Astrocyte (in vitro differentiated cells and primary cell): Measurements from ENCODE around the gene ZFHX3. TPM values are rescaled to one million over a fixed set of nuclear protein-coding genes. Genes with fewer than 3 reads are reported as not detected.

Experiments
- DNase-seq: peaks from one replicate; pipeline ENCODE4 v3.0.0-alpha.2; 2010; ENCODE audit warnings: low read depth
- FAIRE-seq: peaks from 2 replicates; lab custom pipeline; 2011; peaks lifted over from hg19 to GRCh38; lab: Jason Lieb, UNC
- H2AFZ ChIP-seq: 2 replicates; pipeline ENCODE4 v1.6.0; 2012; ENCODE audit warnings: low read depth, low read length, inconsistent platforms
- H3K27ac ChIP-seq: 2 replicates; pipeline ENCODE4 v1.5.1; 2011; ENCODE audit warnings: low read depth, low read length, inconsistent platforms
- H3K27me3 ChIP-seq: 2 replicates; pipeline ENCODE4 v1.6.0; 2011; ENCODE audit warnings: low read length, inconsistent platforms; ENCODE audit not compliant: insufficient read depth
- H3K36me3 ChIP-seq: 2 replicates; pipeline ENCODE4 v1.5.1; 2011; ENCODE audit warnings: low read length, inconsistent platforms; ENCODE audit not compliant: insufficient read depth
- H3K4me1 ChIP-seq: 2 replicates; pipeline ENCODE4 v1.5.1; 2011; ENCODE audit warnings: low read length, inconsistent platforms; ENCODE audit not compliant: insufficient read depth
- H3K4me2 ChIP-seq: 2 replicates; pipeline ENCODE4 v1.6.0; 2012; ENCODE audit warnings: low read length, inconsistent platforms
- H3K4me3 ChIP-seq: 2 replicates; pipeline ENCODE4 v1.5.1; 2011; ENCODE audit warnings: low read depth, mild to moderate bottlenecking, low read length, inconsistent platforms; ENCODE audit not compliant: insufficient read depth
- H3K79me2 ChIP-seq: 2 replicates; pipeline ENCODE4 v1.6.0; 2012; ENCODE audit warnings: mild to moderate bottlenecking, low read length, inconsistent platforms; ENCODE audit not compliant: insufficient read depth
- H3K9ac ChIP-seq: 2 replicates; pipeline ENCODE4 v1.6.0; 2012; ENCODE audit warnings: mild to moderate bottlenecking, low read length, inconsistent platforms
- H3K9me3 ChIP-seq: 2 replicates; pipeline ENCODE4 v1.5.1; 2012; ENCODE audit warnings: low read depth, mild to moderate bottlenecking, low read length, inconsistent platforms; ENCODE audit not compliant: insufficient read depth
- H4K20me1 ChIP-seq: 2 replicates; pipeline ENCODE4 v1.6.0; 2012; ENCODE audit warnings: low read length, inconsistent platforms; ENCODE audit not compliant: insufficient read depth
- H3K27ac Mint-ChIP-seq: one replicate; pipeline ENCODE4 v1.8.0; 2021; ENCODE audit warnings: mild to moderate bottlenecking, mixed read lengths; ENCODE audit not compliant: unreplicated experiment
- H3K27me3 Mint-ChIP-seq: one replicate; pipeline ENCODE4 v1.8.0; 2021; ENCODE audit warnings: low read depth, mixed read lengths; ENCODE audit not compliant: unreplicated experiment
- H3K36me3 Mint-ChIP-seq: one replicate; pipeline ENCODE4 v1.8.0; 2021; ENCODE audit warnings: low read depth, mixed read lengths; ENCODE audit not compliant: unreplicated experiment
- H3K4me1 Mint-ChIP-seq: one replicate; pipeline ENCODE4 v1.8.0; 2021; ENCODE audit warnings: low read depth, mixed read lengths; ENCODE audit not compliant: unreplicated experiment
- H3K4me3 Mint-ChIP-seq: one replicate; pipeline ENCODE4 v1.8.0; 2021; ENCODE audit warnings: mild to moderate bottlenecking, moderate library complexity, mixed read lengths; ENCODE audit not compliant: unreplicated experiment
- H3K9me3 Mint-ChIP-seq: one replicate; pipeline ENCODE4 v1.8.0; 2021; ENCODE audit warnings: mild to moderate bottlenecking, mixed read lengths; ENCODE audit not compliant: unreplicated experiment
- EZH2 ChIP-seq: IDR thresholded peaks from 2 replicates; pipeline ENCODE4 v1.6.1; 2012; ENCODE audit warnings: mild to moderate bottlenecking, low read length, inconsistent platforms; ENCODE audit not compliant: insufficient read depth
- total RNA-seq: library from RNA; stranded (reverse); gene quantifications from 2 replicates; pipeline ENCODE4 v1.2.1, GENCODE V29; 2021
- TF ChIP-seq, protein P1 (sequence below): IDR thresholded peaks from 2 replicates; pipeline ENCODE4 v1.5.1; 2011; ENCODE audit warnings: low read depth, mild to moderate bottlenecking, inconsistent platforms, low read length, moderate library complexity; ENCODE audit not compliant: insufficient read depth

ZFHX3 gene
- total RNA-seq, 1 donor from 2014 or later: 19.7 TPM

DNA sequence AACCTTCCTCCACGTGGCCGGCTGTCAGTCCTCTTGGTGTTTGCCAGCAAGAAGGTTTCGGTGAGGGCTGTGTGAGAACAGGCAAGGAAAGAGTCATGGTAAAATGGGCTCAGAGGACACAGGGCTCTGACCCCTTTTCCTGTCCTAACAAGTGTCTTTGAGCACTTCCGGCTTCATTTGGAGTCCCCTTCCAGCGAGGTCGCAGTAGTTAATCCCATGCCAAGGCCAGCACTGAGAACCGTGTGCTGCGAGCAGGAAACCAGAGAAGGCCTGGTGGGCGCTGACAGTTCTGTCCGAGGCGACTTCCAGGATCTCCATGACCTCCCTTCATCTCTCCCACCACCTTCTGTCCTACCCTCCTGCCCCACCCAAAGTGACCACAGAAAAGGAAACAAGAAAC, 168.1 kb downstream of the ZFHX3 start:
- Histone ChIP-seq H3K36me3 (peaks cover under 1% of the 10 kb centered on the region), H3K79me2 (peaks cover 21% of the 10 kb centered on the region), H3K9me3 (no peaks in the 10 kb centered on the region), H2AFZ (no peak overlapping the region), H3K4me2 (no peak overlapping the region), H3K27me3 (no peaks in the 10 kb centered on the region), H3K4me1 (peaks cover 48% of the 10 kb centered on the region), H4K20me1 (peaks cover 28% of the 10 kb centered on the region), H3K4me3 (no peak overlapping the region), H3K27ac (no peak overlapping the region), H3K9ac (no peak overlapping the region)
- DNase-seq (no peak), FAIRE-seq (no peak)
- no peak overlapping the region for H3K27ac Mint-ChIP-seq
- H3K36me3 Mint-ChIP-seq: peaks cover 8% of the 10 kb centered on the region
- no peak for TF ChIP-seq EZH2
- TF ChIP-seq, protein P1, sequence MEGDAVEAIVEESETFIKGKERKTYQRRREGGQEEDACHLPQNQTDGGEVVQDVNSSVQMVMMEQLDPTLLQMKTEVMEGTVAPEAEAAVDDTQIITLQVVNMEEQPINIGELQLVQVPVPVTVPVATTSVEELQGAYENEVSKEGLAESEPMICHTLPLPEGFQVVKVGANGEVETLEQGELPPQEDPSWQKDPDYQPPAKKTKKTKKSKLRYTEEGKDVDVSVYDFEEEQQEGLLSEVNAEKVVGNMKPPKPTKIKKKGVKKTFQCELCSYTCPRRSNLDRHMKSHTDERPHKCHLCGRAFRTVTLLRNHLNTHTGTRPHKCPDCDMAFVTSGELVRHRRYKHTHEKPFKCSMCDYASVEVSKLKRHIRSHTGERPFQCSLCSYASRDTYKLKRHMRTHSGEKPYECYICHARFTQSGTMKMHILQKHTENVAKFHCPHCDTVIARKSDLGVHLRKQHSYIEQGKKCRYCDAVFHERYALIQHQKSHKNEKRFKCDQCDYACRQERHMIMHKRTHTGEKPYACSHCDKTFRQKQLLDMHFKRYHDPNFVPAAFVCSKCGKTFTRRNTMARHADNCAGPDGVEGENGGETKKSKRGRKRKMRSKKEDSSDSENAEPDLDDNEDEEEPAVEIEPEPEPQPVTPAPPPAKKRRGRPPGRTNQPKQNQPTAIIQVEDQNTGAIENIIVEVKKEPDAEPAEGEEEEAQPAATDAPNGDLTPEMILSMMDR: no peak
- H3K27me3 Mint-ChIP-seq: no peaks in the 10 kb centered on the region
- peaks cover 32% of the 10 kb centered on the region for H3K4me1 Mint-ChIP-seq
- H3K9me3 Mint-ChIP-seq: no peaks in the 10 kb centered on the region
- H3K4me3 Mint-ChIP-seq: no peak overlapping the region

DNA sequence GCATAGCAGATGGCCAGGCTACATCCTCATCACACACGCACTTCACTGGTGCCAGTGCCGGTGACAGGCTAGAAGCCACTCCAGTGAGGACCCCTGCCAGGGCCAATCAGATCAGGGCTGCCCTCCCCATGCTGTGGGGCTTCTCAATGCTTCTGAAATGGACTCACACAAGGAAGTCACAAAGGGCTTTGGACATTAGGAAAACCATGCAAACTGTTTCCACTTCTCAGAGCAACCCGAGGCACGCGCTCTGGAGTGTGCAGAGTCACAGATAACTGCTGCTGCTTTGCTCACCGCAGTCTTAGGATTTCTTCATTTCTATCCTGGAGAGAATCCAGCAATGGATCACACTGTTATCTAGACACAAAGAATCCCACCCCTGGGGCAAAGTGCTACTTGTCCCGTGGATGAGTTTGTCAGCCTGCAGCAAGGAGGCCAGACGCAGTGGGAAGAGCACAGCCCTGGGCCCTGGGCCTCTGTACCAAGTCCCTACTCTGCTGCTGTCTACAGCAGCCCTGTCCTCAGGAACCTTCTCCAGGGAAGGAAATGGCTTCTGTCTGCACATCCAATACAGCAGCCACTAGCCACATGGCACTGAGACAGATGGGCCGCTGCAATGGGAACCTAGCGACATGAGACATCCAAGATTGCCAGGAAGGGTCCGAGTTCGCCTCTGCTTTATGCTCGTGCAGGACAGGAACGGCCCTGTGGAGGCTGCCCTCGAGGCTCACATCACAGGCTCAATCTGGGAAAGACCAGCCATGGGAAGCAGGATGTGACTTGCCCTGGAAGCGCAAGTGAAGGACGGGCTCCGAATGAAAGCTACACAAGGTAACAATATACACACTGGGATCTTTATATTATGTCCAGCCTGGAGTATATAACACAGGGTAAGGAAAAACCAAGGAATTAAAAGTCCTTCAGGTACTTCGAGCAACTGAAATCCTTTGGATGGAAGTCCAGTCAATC, 169.3 kb downstream of the ZFHX3 start:
- Histone ChIP-seq H3K79me2 (peaks cover 24% of the 10 kb centered on the region), H3K4me3 (no peak overlapping the region), H3K27ac (peak overlapping the region; percentile 88), H3K36me3 (no peaks in the 10 kb centered on the region), H3K4me1 (peaks cover 39% of the 10 kb centered on the region), H3K9me3 (no peaks in the 10 kb centered on the region), H4K20me1 (peaks cover 19% of the 10 kb centered on the region), H3K9ac (peak overlapping the region; percentile 34), H3K27me3 (no peaks in the 10 kb centered on the region), H3K4me2 (peak overlapping the region; percentile 70), H2AFZ (no peak overlapping the region)
- no peaks in the 10 kb centered on the region for H3K27me3 Mint-ChIP-seq
- no peaks in the 10 kb centered on the region for H3K9me3 Mint-ChIP-seq
- H3K36me3 Mint-ChIP-seq: peaks cover 8% of the 10 kb centered on the region
- peaks cover 23% of the 10 kb centered on the region for H3K4me1 Mint-ChIP-seq
- H3K27ac Mint-ChIP-seq: no peak overlapping the region
- H3K4me3 Mint-ChIP-seq: no peak overlapping the region
- DNase-seq: peak; percentile 80
- TF ChIP-seq, protein P1: no peak
- no peak for TF ChIP-seq EZH2
- FAIRE-seq: no peak
